Retinal pigment epithelial cell (primary cell): ENCODE results near the gene STRA6.

ENCODE experiments used
- DNase-seq: peaks from one replicate; pipeline ENCODE4 v3.0.0-alpha.2; 2010; ENCODE audit warnings: low read depth
- H3K4me3 ChIP-seq: 2 replicates; pipeline ENCODE4 v1.5.1; 2011; ENCODE audit warnings: mild to moderate bottlenecking, low read length, control low read depth, moderate library complexity
- TF ChIP-seq, protein P1 (sequence below): conservative IDR thresholded peaks from 2 replicates; pipeline ENCODE4 v1.5.1; 2011; ENCODE audit warnings: low read depth, low read length, control low read depth, inconsistent platforms

STRA6 gene

DNA sequence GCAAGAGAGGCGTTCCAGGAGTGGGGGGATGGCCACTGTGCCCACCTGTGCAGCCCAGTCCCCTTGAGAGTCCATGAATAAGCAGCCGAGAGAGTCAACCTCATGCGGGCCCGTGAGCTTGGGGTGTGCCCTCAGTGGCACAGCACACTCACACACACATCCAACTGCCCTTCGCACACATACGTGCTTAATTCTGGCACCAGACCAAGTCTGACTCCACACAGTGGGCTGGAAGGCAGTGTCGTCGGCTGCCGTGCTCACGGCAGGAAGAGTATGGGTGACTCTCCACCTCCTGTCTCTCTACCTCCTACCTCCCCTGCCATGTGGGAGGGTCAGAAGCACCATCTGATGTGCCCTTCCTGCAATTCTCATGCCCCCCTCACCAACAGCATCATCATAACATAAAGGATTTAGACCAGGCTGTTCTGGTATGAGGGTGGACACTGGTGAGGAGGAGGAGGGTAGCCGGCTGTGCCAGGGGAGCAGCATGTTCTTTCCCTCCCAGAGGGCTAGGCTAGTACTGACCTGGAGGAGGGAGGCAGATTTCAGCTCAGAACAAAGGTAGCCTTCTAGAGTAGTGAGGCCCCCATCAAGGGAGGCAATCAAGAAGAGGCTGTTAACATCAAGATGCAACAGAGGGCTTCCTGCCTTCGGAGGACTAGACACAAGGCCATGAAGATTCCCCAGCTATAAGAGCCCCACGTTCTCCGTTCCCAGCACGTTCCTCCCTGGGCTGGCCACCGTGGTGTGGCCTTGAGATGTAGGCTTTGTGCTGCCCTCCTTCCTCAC, 5.3 kb upstream of the STRA6 start:
- TF ChIP-seq, protein P1, sequence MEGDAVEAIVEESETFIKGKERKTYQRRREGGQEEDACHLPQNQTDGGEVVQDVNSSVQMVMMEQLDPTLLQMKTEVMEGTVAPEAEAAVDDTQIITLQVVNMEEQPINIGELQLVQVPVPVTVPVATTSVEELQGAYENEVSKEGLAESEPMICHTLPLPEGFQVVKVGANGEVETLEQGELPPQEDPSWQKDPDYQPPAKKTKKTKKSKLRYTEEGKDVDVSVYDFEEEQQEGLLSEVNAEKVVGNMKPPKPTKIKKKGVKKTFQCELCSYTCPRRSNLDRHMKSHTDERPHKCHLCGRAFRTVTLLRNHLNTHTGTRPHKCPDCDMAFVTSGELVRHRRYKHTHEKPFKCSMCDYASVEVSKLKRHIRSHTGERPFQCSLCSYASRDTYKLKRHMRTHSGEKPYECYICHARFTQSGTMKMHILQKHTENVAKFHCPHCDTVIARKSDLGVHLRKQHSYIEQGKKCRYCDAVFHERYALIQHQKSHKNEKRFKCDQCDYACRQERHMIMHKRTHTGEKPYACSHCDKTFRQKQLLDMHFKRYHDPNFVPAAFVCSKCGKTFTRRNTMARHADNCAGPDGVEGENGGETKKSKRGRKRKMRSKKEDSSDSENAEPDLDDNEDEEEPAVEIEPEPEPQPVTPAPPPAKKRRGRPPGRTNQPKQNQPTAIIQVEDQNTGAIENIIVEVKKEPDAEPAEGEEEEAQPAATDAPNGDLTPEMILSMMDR, result no peak

DNA sequence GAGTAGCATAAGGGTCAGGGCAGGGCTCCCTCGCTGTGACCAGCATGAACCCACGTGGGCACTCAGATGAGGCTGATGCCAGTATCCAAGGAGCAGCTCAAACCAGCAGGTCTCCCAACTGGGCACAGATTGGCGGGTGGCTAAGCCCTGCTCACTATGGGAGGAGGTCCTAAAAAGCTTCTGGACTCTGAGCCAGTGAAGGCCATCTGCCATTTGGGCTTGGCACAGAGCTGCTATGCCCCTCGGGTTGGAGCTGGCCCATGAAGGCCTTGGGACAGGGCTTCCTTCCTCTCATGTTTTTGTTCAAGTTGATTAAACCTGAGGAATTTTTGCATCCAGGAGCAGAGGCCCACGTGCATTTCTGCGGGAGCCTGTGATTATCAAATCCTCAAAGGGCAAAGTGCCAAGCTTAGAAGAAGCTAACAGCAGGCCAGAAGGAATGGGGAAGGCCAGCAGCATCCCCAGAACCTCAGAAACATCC, 4.3 kb upstream of the STRA6 start:
- TF ChIP-seq, protein P1, result no peak
- DNase-seq, result peak; percentile 80

More for the DNA sequence above, 5.3 kb upstream of the STRA6 start:
- DNase-seq, result no peak
- no peak overlapping the region for H3K4me3 ChIP-seq

DNA sequence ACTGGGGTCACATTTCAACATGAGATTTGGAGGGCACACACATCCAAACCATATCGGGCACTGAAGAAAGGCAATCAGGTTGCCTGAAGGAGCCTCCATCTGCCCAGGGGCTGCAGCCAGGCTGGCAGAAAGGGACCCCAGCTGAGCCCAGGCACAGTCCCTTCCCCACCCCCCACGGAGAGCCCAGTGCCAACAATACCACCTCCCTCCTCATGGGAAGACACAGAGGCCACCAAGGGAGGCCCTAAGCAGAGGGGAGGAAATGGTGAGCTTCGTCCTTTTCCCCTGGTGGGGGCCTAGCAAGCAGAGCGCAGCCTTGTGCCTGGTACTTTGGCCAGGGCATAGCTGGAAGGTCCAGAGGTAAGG, 3.0 kb upstream of the STRA6 start:
- DNase-seq, result no peak
- H3K4me3 ChIP-seq, result no peak overlapping the region
- TF ChIP-seq, protein P1, result no peak

More for the DNA sequence above, 4.3 kb upstream of the STRA6 start:
- H3K4me3 ChIP-seq, result no peak overlapping the region

DNA sequence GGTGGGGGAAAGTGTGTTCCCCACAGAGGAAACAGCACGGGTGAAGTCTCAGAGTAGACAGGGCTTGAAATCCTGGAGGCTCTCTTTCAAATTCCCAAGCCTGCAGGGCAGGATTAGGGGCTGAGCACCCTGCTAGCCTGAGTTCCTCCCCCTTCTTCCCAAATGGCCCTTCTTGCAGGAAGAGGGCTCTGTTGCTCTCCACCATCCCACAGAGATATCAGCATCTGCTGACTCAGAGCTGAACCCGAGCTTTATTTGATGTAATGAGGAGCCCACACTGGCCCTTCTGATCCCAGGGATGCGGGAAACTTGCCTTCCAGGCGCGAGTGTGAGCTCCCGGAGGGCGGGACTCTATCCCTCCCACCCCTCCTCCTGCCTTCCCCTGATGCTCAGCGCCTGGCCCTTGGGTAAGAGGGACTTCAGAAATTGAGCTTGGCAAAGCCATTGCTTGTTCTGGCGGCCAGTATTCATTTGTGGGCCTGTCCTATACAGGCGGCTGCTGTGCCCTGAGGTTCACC, 1.4 kb upstream of the STRA6 start:
- DNase-seq, result no peak
- TF ChIP-seq, protein P1, result no peak
- no peak overlapping the region for H3K4me3 ChIP-seq

DNA sequence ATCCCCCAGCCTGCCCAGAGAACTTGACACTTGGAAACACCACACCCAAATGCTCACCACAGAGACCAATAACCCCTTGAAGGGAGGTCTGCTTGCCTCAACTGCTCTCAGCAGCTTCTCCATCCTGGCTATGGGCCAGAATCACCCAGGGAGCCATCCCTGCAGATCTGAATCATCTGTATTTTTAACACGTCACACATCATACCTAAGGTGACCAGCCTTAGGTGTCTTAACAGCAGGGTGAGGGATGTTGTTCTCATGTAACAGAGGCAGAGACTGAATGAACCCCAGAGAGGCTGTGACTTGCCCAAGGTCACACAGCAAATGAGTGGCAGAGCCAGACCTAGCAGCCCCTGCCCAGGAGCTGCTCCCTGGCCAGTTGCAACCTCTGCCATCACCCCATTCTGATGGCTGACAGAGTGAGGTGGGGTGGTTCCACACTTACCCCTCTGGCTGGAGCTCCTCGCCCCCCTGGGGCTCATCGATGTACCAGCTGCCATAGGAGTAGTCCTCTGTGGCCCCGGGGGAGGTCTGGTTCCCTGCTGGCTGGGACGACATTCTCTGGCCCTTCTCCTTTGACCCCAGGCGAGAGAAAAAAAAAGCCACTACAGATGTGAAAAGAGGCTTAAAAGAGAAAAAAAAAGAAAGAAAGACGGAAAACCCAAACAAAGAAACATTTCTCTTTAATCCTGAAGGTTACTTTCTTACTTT, 722 bp downstream of the STRA6 start:
- H3K4me3 ChIP-seq, result peak overlapping the region; percentile 34
- DNase-seq, result no peak
- TF ChIP-seq, protein P1, result no peak

DNA sequence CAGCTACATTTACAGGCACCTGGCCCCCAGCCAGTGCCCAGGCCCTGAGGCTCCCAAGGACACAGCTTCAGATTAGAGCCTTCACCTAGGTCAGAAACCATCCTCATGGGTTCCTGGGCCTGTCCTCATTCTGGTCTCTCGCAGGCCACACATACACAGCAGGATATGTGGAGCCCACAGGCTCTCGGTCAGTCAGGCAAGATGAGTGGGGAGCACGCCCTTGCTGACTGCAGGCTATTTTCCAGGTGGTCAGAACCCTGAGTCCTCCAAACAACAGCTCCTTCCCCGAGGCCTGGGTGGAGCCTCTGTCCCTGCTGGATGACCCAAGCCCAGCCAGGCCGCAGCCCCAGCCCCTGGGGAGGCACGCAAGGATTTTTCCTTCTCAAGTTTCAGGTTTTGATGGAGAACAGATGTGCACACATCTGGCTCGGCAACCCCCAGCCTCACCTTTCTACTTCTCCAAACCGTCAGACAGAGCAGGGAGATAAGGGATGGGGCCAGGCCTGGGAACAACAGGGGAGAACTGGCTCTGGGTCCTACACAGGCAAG, 1.6 kb downstream of the STRA6 start:
- no peak for DNase-seq
- TF ChIP-seq, protein P1, result no peak
- peak overlapping the region; percentile 34 for H3K4me3 ChIP-seq
